Nephron progenitor cell (in vitro differentiated cells): ENCODE data around the gene WDR62.
A peak's percentile ranks its signal among the peaks of the same experiment; 100 is the strongest.

ENCODE experiments used
- DNase-seq: peaks from one replicate; pipeline ENCODE4 v3.0.0; 2021
- H3K27ac Mint-ChIP-seq: 2 replicates; pipeline ENCODE4 v1.8.0; 2021; ENCODE audit warnings: mild to moderate bottlenecking, moderate library complexity, mixed read lengths
- H3K27me3 Mint-ChIP-seq: 2 replicates; pipeline ENCODE4 v1.8.0; 2021; ENCODE audit warnings: mild to moderate bottlenecking, low read depth, mixed read lengths; ENCODE audit not compliant: poor library complexity
- H3K36me3 Mint-ChIP-seq: 2 replicates; pipeline ENCODE4 v1.8.0; 2021; ENCODE audit warnings: low read depth, mixed read lengths
- H3K4me1 Mint-ChIP-seq: 2 replicates; pipeline ENCODE4 v1.8.0; 2021; ENCODE audit warnings: mixed read lengths
- H3K4me3 Mint-ChIP-seq: 2 replicates; pipeline ENCODE4 v1.8.0; 2021; ENCODE audit warnings: mild to moderate bottlenecking, moderate library complexity, mixed read lengths
- H3K9me3 Mint-ChIP-seq: 2 replicates; pipeline ENCODE4 v1.8.0; 2021; ENCODE audit warnings: mild to moderate bottlenecking, moderate library complexity, mixed read lengths
- CTCF ChIP-seq: fragments of 200-600 bp; sonication (generic); IDR thresholded peaks from 2 replicates; pipeline ENCODE4 v1.5.0; 2021; ENCODE audit warnings: antibody characterized with exemption

The WDR62 gene

GRCh38 chr19:36046443-36047050 is 8.2 kb upstream of the WDR62 start:
- Mint-ChIP-seq H3K4me1 (peaks cover 20% of the 10 kb centered on the region), H3K36me3 (peaks cover 24% of the 10 kb centered on the region), H3K9me3 (no peaks in the 10 kb centered on the region), H3K27me3 (peaks cover 3% of the 10 kb centered on the region), H3K27ac (no peak overlapping the region), H3K4me3 (no peak overlapping the region)
- no peak for DNase-seq
- no peak for TF ChIP-seq CTCF

GRCh38 chr19:36047835-36048234 is 6.9 kb upstream of the WDR62 start:
- peaks cover 26% of the 10 kb centered on the region for H3K36me3 Mint-ChIP-seq
- no peak for DNase-seq
- no peak overlapping the region for H3K27ac Mint-ChIP-seq
- no peak for TF ChIP-seq CTCF
- H3K9me3 Mint-ChIP-seq: no peaks in the 10 kb centered on the region
- peaks cover 12% of the 10 kb centered on the region for H3K4me1 Mint-ChIP-seq
- H3K4me3 Mint-ChIP-seq: no peak overlapping the region
- peaks cover 3% of the 10 kb centered on the region for H3K27me3 Mint-ChIP-seq

GRCh38 chr19:36049080-36049698 is 5.5 kb upstream of the WDR62 start:
- H3K4me3 Mint-ChIP-seq: no peak overlapping the region
- TF ChIP-seq CTCF: no peak
- H3K36me3 Mint-ChIP-seq: peaks cover 22% of the 10 kb centered on the region
- H3K27me3 Mint-ChIP-seq: peaks cover 3% of the 10 kb centered on the region
- H3K27ac Mint-ChIP-seq: no peak overlapping the region
- DNase-seq: no peak
- H3K4me1 Mint-ChIP-seq: peaks cover 20% of the 10 kb centered on the region
- no peaks in the 10 kb centered on the region for H3K9me3 Mint-ChIP-seq

- Mint-ChIP-seq H3K36me3 (peaks cover 11% of the 10 kb centered on the region), H3K4me3 (peak overlapping the region; percentile 19), H3K27me3 (peaks cover 3% of the 10 kb centered on the region), H3K4me1 (peaks cover 31% of the 10 kb centered on the region), H3K27ac (no peak overlapping the region), H3K9me3 (no peaks in the 10 kb centered on the region)
- no peak for TF ChIP-seq CTCF
- DNase-seq: peak; percentile 18
Observed at GRCh38 chr19:36051236-36051635, 3.5 kb upstream of the WDR62 start.

- peaks cover 8% of the 10 kb centered on the region for H3K36me3 Mint-ChIP-seq
- peaks cover 3% of the 10 kb centered on the region for H3K27me3 Mint-ChIP-seq
- no peak for DNase-seq
- peaks cover 35% of the 10 kb centered on the region for H3K4me1 Mint-ChIP-seq
- no peak overlapping the region for H3K27ac Mint-ChIP-seq
- H3K9me3 Mint-ChIP-seq: no peaks in the 10 kb centered on the region
- no peak for TF ChIP-seq CTCF
- peak overlapping the region; percentile 19 for H3K4me3 Mint-ChIP-seq
Observed at GRCh38 chr19:36051637-36052036, 3.1 kb upstream of the WDR62 start.
